ENCODE measurements around the gene IREB2. TPM values are rescaled to one million over a fixed set of nuclear protein-coding genes. Genes with fewer than 3 reads are reported as not detected.

The IREB2 gene
- total and polyA plus RNA-seq, 2 donors (not counting 1 experiment from before 2014, with no cell fraction given): 14.7 to 92.1 TPM

DNA sequence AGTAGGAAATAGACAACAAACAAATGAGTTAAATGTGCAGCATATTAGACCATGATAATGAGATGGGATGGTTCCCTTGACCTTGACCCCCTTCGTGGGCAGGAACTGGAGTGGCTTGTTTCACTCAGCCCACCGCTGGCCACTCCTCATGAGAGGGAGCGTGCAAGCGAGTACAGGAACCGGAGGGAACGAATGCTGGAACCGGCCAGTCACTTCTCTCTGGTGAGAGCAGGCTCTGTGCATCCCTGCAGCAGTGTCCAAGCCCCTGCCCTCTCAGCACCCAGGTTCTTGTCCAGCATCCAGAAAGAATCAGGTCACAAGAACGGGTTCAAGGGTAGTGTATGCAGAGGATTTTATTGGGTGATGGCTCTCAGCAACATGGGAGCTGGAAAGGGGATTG, 17.2 kb upstream of the IREB2 start:
- Histone ChIP-seq H3K4me2 (replicated peaks; ENCODE audit: low read depth, low read length, poor library complexity, severe bottlenecking) (no peak overlapping the region), H3K36me3 (replicated peaks in 1 of 2; ENCODE audit: control extremely low read depth in 1 of 2, control insufficient read depth in 1 of 2, extremely low read depth in 1 of 2, insufficient read depth in 2 of 2, low read length in 1 of 2) (no peaks in the 10 kb centered on the region), H3K9me3 (ENCODE audit: control extremely low read depth in 1 of 3, control insufficient read depth in 2 of 3, insufficient read depth in 1 of 3, low read length in 2 of 3) (peaks cover 0 to 3% (median 0%) of the 10 kb centered on the region in 3 donors), H3K79me2 (ENCODE audit: control insufficient read depth, insufficient read depth, low read length) (no peaks in the 10 kb centered on the region), H3K27me3 (replicated peaks in 1 of 4; ENCODE audit: control extremely low read depth in 1 of 4, control insufficient read depth in 3 of 4, insufficient read depth in 4 of 4, low read length in 3 of 4) (peaks cover 0 to 5% (median 0%) of the 10 kb centered on the region in 4 experiments), H3K27ac (ENCODE audit: low read length in 2 of 2) (no peak overlapping the region), H4K20me1 (ENCODE audit: control insufficient read depth, insufficient read depth, low read length, poor library complexity, severe bottlenecking) (no peaks in the 10 kb centered on the region), H2AFZ (ENCODE audit: insufficient read depth, low read depth, low read length, poor library complexity, severe bottlenecking) (no peak overlapping the region), H3K4me3 (ENCODE audit: control extremely low read depth in 1 of 5, extremely low read depth in 1 of 5, insufficient read depth in 1 of 5, low read depth in 2 of 5, low read length in 4 of 5) (no peak overlapping the region), H3K9ac (ENCODE audit: low read length) (no peak overlapping the region), H3K4me1 (ENCODE audit: control insufficient read depth in 2 of 2, insufficient read depth in 2 of 2, low read length in 2 of 2) (no peaks in the 10 kb centered on the region)
- Mint-ChIP-seq H3K27me3 (peaks cover 25% of the 10 kb centered on the region), H3K4me1 (peaks cover 2% of the 10 kb centered on the region), H3K9me3 (ENCODE audit: insufficient read depth) (no peaks in the 10 kb centered on the region), H3K4me3 (no peak overlapping the region), H3K27ac (no peak overlapping the region)
- intact Hi-C loops (cut with micrococcal nuclease): no loop called here
- CTCF ChIA-PET: no interaction called here
- POLR2A ChIA-PET: no interaction called here
- TF ChIP-seq, protein P1, sequence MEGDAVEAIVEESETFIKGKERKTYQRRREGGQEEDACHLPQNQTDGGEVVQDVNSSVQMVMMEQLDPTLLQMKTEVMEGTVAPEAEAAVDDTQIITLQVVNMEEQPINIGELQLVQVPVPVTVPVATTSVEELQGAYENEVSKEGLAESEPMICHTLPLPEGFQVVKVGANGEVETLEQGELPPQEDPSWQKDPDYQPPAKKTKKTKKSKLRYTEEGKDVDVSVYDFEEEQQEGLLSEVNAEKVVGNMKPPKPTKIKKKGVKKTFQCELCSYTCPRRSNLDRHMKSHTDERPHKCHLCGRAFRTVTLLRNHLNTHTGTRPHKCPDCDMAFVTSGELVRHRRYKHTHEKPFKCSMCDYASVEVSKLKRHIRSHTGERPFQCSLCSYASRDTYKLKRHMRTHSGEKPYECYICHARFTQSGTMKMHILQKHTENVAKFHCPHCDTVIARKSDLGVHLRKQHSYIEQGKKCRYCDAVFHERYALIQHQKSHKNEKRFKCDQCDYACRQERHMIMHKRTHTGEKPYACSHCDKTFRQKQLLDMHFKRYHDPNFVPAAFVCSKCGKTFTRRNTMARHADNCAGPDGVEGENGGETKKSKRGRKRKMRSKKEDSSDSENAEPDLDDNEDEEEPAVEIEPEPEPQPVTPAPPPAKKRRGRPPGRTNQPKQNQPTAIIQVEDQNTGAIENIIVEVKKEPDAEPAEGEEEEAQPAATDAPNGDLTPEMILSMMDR (IDR thresholded peaks at IDR 0.05): no peak
- no peak for TF ChIP-seq EZH2 (IDR thresholded peaks at IDR 0.05; ENCODE audit: borderline replicate concordance, insufficient read depth, low read depth, low read length, poor library complexity, severe bottlenecking)
- WGBS (ENCODE audit: insufficient coverage): 87% methylated on average over 8 of the region's 8 CpGs
- no peak for ATAC-seq (ENCODE audit: low read depth)
- no peak for DNase-seq

DNA sequence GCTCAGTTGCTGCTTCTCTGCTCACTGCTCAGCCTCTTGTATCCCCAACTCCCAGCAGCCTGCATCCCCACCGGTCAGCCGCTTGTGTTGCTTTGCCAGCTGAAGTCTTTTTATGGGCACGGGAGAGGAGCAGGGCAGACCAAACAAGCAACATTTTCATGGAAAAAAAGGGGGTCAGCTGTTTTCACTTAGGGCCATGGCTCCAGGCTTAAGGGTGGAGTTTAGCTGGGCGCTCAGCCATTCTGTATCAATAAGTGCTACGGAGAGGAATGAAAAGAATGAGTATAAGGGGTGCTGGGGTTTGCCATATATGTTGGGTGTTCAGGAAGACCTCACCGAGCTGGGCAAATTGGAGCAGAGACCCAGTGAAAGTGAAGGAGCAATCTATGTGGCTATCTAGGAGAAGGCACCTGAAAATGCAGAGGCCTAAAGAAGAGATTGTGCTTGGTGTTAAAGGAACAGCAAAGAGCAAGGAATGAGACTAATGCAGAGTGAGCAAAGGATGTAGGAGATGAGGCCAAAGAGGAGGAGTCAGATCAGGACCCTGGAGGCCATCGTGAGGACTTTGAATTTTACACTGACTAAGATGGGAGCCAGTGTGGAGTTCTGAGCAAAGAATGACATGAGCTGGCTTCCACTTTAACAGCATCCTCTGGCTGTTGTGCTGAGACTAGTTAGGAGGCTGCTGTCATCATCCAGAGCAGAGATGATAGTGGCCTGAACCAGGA, 16.6 kb upstream of the IREB2 start:
- POLR2A ChIA-PET: no interaction called here

More for the DNA sequence above, 16.6 kb upstream of the IREB2 start:
- intact Hi-C loops (cut with micrococcal nuclease): no loop called here
- DNase-seq: no peak
- no peaks in the 10 kb centered on the region for H3K79me2 ChIP-seq (ENCODE audit: control insufficient read depth, insufficient read depth, low read length)
- TF ChIP-seq EZH2 (IDR thresholded peaks at IDR 0.05; ENCODE audit: borderline replicate concordance, insufficient read depth, low read depth, low read length, poor library complexity, severe bottlenecking): no peak
- TF ChIP-seq, protein P1 (IDR thresholded peaks at IDR 0.05): no peak
- no peaks in the 10 kb centered on the region for H3K4me1 ChIP-seq (ENCODE audit: control insufficient read depth in 2 of 2, insufficient read depth in 2 of 2, low read length in 2 of 2)
- no peak overlapping the region for H3K4me2 ChIP-seq (replicated peaks; ENCODE audit: low read depth, low read length, poor library complexity, severe bottlenecking)
- no peak overlapping the region for H3K27ac ChIP-seq (ENCODE audit: low read length in 2 of 2)
- no peak overlapping the region for H2AFZ ChIP-seq (ENCODE audit: insufficient read depth, low read depth, low read length, poor library complexity, severe bottlenecking)
- CTCF ChIA-PET: interaction anchor here (1.2 to 2.3 kb wide), 3 partner anchors 9 to 308 kb away, joined by 3 to 15 read pairs (median 14); partner anchors contain the start of gene IREB2
- H3K27me3 ChIP-seq (replicated peaks in 1 of 4; ENCODE audit: control extremely low read depth in 1 of 4, control insufficient read depth in 3 of 4, insufficient read depth in 4 of 4, low read length in 3 of 4): peaks cover 0 to 5% (median 0%) of the 10 kb centered on the region in 4 experiments
- WGBS (ENCODE audit: insufficient coverage): 85% methylated on average over 7 of the region's 7 CpGs
- H3K9ac ChIP-seq (ENCODE audit: low read length): no peak overlapping the region
- Mint-ChIP-seq H3K27ac (no peak overlapping the region), H3K4me1 (peaks cover 2% of the 10 kb centered on the region), H3K9me3 (ENCODE audit: insufficient read depth) (no peaks in the 10 kb centered on the region), H3K27me3 (peaks cover 31% of the 10 kb centered on the region), H3K4me3 (no peak overlapping the region)
- H3K36me3 ChIP-seq (replicated peaks in 1 of 2; ENCODE audit: control extremely low read depth in 1 of 2, control insufficient read depth in 1 of 2, extremely low read depth in 1 of 2, insufficient read depth in 2 of 2, low read length in 1 of 2): no peaks in the 10 kb centered on the region
- peaks cover 0 to 3% (median 0%) of the 10 kb centered on the region in 3 donors for H3K9me3 ChIP-seq (ENCODE audit: control extremely low read depth in 1 of 3, control insufficient read depth in 2 of 3, insufficient read depth in 1 of 3, low read length in 2 of 3)
- no peak for ATAC-seq (ENCODE audit: low read depth)
- H3K4me3 ChIP-seq (ENCODE audit: control extremely low read depth in 1 of 5, extremely low read depth in 1 of 5, insufficient read depth in 1 of 5, low read depth in 2 of 5, low read length in 4 of 5): no peak overlapping the region
- no peaks in the 10 kb centered on the region for H4K20me1 ChIP-seq (ENCODE audit: control insufficient read depth, insufficient read depth, low read length, poor library complexity, severe bottlenecking)
